Activated CD4-positive, alpha-beta T cell treated with anti-CD3 and anti-CD28 coated beads, Interleukin-2, amount 50 U/mL, for 48 hours (primary cell): Measurements from ENCODE around the gene PSMD3.
"Not testable (repeated sequence)": the region's sequence is repeated elsewhere in the genome, so short reads cannot be mapped to it uniquely, and the experiment has no call there.

Experiments used
- DNase-seq, 2 experiments: peaks; one replicate each; pipeline ENCODE4 v3.0.0-alpha.2; 2020

PSMD3 gene

GRCh38 chr17:39980351-39981206 lies at the start of gene PSMD3:
Gene PSMD3, plus strand, starts transcription at chr17:39980807. Its CDS starts 164 bp downstream, at chr17:39980971.
- DNase-seq, result peak; percentile 97 to 98

DNA sequence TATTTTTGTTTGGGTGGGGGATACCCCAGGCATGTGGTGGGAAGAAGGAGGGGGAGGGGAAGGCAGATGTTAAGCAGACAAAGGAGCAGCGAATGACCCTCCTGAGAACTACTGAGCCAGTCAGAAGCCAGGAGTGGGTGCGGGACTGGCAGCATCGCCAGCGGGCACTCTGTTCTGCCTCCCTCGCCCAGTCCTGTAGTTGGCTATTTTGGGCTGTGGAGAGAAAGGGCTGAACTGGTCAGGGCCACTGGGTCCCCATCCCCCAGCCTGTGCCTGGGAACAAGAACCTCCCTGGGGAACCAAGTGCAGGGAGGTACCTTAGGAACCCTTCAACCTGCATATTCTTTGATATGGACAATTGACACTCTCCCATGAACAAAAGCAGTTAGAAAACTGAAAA lies 46.7 kb upstream of the PSMD3 start:
- no peak for DNase-seq

DNA sequence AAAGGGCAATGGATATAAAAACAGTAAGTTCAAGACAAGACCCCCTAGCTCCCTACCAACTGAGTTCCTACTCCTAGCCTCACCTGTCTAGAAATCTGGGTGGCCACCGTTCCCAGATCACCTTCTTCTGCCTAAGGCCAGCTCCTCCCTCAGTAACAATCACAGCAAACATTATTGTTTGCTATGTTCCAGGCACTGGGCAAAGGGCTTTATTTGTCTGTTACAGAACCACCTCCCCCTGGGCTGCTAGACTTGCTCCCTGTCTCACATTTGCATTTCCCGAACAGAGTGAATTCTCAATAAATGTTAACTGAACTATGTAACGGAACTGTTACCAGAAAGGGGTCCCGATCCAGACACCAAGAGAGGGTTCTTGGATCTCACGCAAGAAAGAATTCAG lies 46.3 kb upstream of the PSMD3 start:
- no peak for DNase-seq

DNA sequence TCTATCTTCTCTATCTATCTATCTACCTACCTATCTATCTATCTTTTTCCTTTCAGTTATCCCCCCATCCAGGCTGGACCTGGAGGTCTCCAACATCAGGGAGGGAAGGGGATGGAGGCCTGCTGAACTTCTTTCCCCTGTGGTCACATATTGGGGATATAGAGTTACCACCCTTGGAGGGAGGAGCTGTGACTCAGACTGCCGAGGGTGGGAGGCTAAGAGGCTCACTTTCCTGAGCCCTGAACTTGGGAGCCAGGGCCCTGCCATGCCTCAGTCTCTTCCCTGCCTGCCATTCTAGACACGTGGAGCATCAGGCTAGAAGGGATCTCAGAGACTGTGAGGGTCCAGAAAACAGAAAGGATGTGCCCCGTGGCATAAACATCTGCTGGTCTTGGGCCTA lies 44.7 kb upstream of the PSMD3 start:
- no peak for DNase-seq

- no peak for DNase-seq
These were observed 43.2 kb upstream of the PSMD3 start for GRCh38 chr17:39937447-39937846.

DNA sequence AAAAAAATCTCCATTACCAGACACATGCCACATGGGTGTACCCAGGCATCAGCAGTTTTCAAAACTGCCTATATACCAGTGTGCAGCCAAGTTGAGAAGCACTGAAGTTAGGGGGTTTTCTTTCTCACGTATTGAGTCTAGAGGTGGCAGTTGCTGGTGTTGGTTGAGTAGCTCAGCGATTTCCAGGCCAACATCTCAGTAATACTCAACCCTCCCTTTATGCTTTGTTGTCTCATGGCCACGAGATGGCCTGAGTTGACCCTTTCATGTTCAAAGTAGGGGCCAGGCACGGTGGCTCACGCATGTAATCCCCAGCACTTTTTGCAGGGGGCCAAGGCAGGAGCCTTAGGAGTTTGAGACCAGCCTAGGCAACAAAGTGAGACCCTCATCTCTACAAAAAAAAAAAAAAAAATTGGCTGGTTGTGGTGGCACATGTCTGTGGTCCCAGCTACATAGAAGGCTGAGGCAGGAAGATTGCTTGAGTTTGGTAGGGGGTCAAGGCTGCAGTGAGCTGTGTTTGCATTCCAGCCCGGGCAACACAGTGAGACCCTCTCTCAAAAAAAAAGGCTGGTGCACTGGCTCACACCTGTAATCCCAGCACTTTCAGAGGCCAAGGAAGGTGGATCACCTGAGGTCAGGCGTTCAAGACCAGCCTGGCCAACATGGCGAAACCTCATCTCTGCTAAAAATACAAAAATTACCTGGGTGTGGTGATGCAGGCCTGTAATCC lies 42.3 kb upstream of the PSMD3 start:
- DNase-seq, result no peak

GRCh38 chr17:39939106-39939505 lies 41.5 kb upstream of the PSMD3 start:
- no peak for DNase-seq

DNA sequence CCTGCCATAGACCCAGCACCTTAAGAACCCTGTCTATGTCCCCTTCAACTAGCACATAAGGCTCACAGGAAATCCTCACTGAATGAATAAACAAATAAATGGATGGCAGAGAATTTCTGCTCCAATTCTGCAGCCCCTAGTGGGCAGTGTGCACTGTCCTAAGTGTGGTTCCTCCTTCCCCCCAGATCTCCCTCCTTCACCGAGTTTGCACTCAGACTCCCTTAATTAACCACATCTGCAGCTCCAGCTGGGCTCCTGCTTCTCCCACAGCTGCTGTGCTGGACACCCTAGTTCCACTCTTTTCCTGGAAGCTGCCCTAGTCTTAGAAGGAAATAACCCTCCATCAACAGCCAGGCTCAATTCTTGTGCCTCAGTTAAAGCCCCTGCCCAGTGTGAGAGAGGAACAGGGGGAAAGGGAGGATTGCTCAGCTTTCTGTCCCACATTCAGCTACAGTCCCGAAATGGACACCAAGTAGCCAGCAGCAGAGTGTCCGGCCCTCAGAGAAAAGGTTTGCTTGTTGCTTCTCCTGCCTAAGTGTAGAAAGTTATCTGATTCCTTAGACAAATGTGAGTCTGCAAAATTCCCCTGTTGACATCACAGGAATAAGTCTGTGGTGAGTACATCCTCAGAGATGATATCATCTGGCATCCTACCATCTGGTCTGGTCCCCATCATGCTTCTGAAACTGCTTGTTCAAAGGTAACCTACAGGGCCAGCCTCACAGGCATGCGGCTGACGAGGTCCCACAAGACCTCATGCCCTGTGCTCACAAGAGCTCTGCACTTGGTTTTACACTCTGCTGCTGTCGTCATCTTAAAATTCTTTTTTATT lies 40.8 kb upstream of the PSMD3 start:
- DNase-seq, result peak; percentile 51 to 57

GRCh38 chr17:39943702-39944392 lies 36.8 kb upstream of the PSMD3 start:
- no peak for DNase-seq

GRCh38 chr17:39944393-39944711 lies 36.3 kb upstream of the PSMD3 start:
- DNase-seq, result no peak

GRCh38 chr17:39946551-39947330 lies 33.9 kb upstream of the PSMD3 start:
- no peak for DNase-seq

DNA sequence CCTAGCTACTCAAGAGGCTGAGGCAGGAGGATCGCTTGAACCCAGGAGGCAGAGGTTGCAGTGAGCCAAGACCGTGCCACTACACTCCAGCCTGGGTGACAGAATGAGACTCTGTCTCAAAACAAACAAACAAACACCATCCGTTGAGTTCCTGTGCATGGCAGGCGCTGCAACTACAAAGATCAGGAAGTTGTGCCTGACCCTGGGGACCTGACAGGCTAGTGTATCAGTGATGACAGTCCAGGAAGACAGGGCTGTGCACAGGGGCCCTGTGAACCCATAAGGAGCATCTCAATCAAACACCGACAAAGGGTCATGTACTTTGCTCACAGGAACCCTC lies 32.1 kb upstream of the PSMD3 start:
- not testable (repeated sequence) for DNase-seq

DNA sequence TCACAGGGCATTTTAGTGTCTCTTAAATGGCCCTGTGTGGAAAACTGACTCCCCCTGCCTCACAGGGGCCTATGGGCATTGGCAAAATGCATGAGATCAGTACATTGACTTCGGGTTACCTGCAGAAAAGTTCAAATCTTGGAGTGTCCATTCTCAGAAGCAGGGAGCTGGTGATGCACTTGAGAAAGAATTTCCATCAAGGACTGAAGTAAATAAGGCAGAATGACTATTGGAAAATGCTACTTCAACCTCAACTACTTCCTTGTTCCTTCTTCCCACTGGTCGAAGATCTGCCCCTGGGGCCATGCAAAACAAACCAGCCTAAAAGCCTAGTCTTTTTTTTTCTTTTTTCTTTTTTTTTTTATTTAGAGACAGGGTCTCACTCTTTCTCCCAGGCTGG lies 31.6 kb upstream of the PSMD3 start:
- no peak for DNase-seq

GRCh38 chr17:39950871-39951348 lies 29.7 kb upstream of the PSMD3 start:
- DNase-seq, result no peak

DNA sequence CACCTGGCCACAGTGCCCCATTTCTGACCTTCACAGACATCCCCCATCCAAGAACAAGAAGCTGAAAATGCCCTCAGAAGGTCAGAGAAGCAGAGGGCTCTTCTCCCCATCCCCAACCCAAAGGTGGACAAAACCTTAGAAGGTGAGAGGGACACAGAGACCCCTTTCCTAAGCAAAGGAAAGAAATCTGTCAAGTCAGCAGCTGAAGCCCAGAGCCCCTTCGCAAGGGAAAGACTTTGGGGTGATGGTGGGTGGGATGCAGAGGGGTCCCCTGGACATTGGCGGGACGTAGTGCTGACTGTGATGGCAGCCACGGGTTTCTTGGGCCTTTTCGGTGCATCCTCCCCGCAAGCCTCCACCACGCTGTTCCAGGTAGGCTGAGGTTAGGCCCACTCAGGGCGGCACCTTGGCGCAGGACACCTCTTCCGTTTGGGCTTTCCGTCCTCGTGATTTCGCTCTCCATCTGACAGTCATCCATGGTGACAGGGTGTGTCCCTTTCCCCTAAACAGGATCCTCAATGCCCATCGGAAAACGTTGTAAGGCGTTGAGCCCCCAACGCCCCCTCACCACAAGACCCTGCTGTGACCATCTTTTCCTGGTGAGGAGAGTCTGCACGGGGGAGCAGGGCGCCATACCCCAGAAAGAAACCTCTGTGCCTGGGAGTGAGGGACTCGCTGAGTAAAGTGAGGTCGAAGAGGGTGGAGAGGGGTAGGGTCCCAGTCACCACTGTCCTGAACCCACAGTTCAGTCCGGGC lies 28.5 kb upstream of the PSMD3 start:
- DNase-seq, result no peak

DNA sequence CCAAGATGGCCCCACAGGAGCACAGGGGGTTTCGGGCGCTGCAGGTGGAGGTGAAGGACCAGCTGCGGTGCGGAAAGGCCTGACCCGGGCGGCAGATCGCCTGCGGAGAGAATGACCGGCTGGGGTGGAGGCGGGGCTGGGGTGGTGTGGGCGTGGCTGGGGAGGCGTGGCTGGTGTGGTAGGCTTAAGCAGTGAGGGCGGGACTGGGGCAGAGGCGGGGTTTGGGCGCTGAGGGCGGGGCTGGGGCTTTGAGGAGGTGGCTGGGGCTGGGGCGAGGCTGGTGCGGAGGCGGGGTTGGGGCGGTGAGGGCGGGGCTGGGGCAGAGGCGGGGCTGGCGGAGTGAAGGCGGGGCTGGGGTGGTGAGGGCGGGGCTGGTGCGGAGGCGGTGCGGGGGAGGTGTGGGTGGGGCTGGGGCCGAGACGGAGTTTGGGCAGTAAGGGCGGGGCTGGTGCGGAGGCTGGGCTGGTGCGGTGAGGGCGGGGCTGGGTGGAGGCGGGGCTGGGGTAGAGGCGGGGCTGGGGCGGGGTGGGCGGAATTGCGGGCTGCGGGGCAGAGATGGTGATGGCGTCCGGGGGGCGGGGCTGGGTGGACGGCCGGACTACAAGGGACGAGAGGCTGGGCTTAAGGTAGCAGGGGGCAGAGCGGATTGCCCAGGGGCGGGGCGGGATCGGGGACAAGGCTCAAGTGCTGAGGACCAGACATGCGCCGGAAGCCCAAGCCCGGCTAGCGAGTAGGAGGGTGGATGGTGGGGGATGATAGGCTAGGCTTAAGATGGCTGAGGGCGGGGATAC lies 27.7 kb upstream of the PSMD3 start:
- peak; percentile 95 to 96 for DNase-seq

DNA sequence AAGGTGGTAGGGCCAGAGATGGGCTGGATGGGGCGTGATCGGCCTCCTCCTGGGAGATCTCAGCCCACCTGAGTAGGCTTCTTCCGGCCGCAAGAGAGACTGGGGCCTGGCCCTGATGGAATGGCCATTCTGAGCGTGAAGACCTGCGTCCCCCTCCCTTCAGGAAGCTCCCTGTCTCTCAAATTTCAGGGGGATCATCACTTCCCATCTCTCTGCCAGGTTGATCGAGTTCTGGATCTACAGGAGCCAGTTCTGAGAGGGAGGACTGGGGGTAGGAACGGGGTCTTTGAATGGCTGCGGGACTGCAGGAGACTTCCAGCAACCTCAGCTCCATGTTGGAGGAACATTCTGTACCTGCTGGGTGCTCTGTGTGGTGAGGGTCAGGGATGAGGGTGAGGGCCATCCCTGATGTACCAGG lies 27.1 kb upstream of the PSMD3 start:
- DNase-seq, result no peak

- DNase-seq, result no peak
These were observed 25.7 kb upstream of the PSMD3 start for GRCh38 chr17:39954876-39955275.

DNA sequence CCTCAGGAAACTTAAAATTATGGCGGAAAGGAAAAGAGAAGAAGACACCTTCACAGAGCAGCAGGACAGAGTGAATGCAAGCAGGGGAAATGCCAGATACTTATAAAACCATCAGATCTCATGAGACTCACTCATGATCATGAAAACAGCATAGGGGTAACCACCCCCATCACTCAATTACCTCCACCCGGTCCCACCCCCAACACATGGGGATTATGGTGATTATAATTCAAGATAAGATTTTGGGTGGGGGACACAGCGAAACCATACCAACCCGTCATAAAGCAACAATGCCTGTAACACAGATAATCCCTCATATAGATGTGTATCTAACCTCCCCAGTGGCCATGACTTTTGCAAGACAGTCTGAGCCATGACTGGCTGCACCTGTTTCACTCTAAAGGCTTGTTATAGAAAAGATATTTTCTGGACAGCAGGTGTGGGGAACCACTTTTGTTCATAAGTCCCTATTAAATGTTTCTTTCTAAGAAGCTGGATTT lies 24.8 kb upstream of the PSMD3 start:
- DNase-seq, result no peak

- DNase-seq, result no peak
These were observed 20.0 kb upstream of the PSMD3 start for GRCh38 chr17:39960524-39961041.
